OCI-LY7 (cell line): ENCODE data around the gene PKHD1. TPM values are rescaled to one million over a fixed set of nuclear protein-coding genes. Genes with fewer than 3 reads are reported as not detected.

Source experiments
- BruUV-seq: library from RNA; stranded (reverse); fragments of 400-500 nt; replicated peaks from 2 replicates; lab custom pipeline; 2021; lab: Mats Ljungman, UMichigan
- CTCF ChIA-PET: fragments of 300-600 bp; sonication (Branson Sonifier 250); formaldehyde crosslinking; loops from one replicate; lab custom pipeline; 2022; ENCODE audit warnings: antibody characterized with exemption; ENCODE audit not compliant: unreplicated experiment; lab: Charles Lee
- POLR2A ChIA-PET: fragments of 300-600 bp; sonication (Branson Sonifier 250); formaldehyde crosslinking; loops from one replicate; lab custom pipeline; 2022; ENCODE audit warnings: antibody characterized with exemption; lab: Charles Lee
- DNase-seq: peaks from one replicate; pipeline ENCODE4 v3.0.0-alpha.2; 2015; ENCODE audit warnings: low spot score
- H2AFZ ChIP-seq: fragments of 200-600 bp; sonication (generic), shearing (Covaris generic); 2 replicates; pipeline ENCODE4 v1.6.1; 2014; ENCODE audit warnings: mild to moderate bottlenecking, antibody characterized with exemption, low read length, moderate library complexity
- H3K27ac ChIP-seq: fragments of 200-600 bp; sonication (generic); 2 replicates; pipeline ENCODE4 v1.5.1; 2014; ENCODE audit warnings: mixed run types, low read depth, mild to moderate bottlenecking, moderate library complexity, low read length, inconsistent platforms; ENCODE audit not compliant: poor library complexity, severe bottlenecking
- H3K36me3 ChIP-seq: fragments of 200-600 bp; sonication (generic); 2 replicates; pipeline ENCODE4 v1.6.1; 2014; ENCODE audit warnings: mild to moderate bottlenecking, antibody characterized with exemption, low read length, moderate library complexity, mixed read lengths; ENCODE audit not compliant: insufficient read depth
- H3K4me1 ChIP-seq: fragments of 200-600 bp; sonication (generic); 2 replicates; pipeline ENCODE4 v1.5.1; 2014; ENCODE audit warnings: mild to moderate bottlenecking, low read length; ENCODE audit not compliant: insufficient read depth, poor library complexity, severe bottlenecking
- H3K4me2 ChIP-seq: fragments of 200-600 bp; sonication (generic); 2 replicates; pipeline ENCODE4 v1.6.1; 2014; ENCODE audit warnings: mild to moderate bottlenecking, low read length
- H3K4me3 ChIP-seq: fragments of 200-600 bp; sonication (generic); 2 replicates; pipeline ENCODE4 v1.5.1; 2014; ENCODE audit warnings: mild to moderate bottlenecking, low read depth, low read length; ENCODE audit not compliant: poor library complexity, severe bottlenecking
- H3K79me2 ChIP-seq: fragments of 200-600 bp; sonication (generic); 2 replicates; pipeline ENCODE4 v1.6.1; 2016; ENCODE audit warnings: low read depth, mild to moderate bottlenecking, low read length, moderate library complexity, mixed read lengths; ENCODE audit not compliant: insufficient read depth
- H3K9me2 ChIP-seq: fragments of 200-600 bp; sonication (generic); 2 replicates; pipeline ENCODE4 v1.6.1; 2016; ENCODE audit warnings: mild to moderate bottlenecking, low read length, mixed read lengths; ENCODE audit not compliant: insufficient read depth
- H3K9me3 ChIP-seq: fragments of 200-600 bp; sonication (generic); 2 replicates; pipeline ENCODE4 v1.6.1; 2014; ENCODE audit warnings: mild to moderate bottlenecking, mixed run types, low read length, mixed read lengths
- H4K20me1 ChIP-seq: fragments of 200-600 bp; sonication (generic); 2 replicates; pipeline ENCODE4 v1.6.1; 2014; ENCODE audit warnings: mild to moderate bottlenecking, antibody characterized with exemption, low read length, moderate library complexity, mixed read lengths; ENCODE audit not compliant: insufficient read depth
- CTCF ChIP-seq: fragments of 200-600 bp; sonication (generic); conservative IDR thresholded peaks from 2 replicates; pipeline ENCODE4 v1.5.1; 2014; ENCODE audit warnings: mild to moderate bottlenecking, antibody characterized with exemption, low read length, moderate library complexity, mixed read lengths
- EZH2phosphoT487 ChIP-seq: fragments of 200-600 bp; sonication (generic); IDR thresholded peaks from 2 replicates; pipeline ENCODE4 v1.6.1; 2018; ENCODE audit warnings: low read depth, borderline replicate concordance, mild to moderate bottlenecking, mixed run types, antibody characterized with exemption, low read length, moderate library complexity, mixed read lengths
- intact Hi-C: fragments of 100-400 bp; cut with micrococcal nuclease; formaldehyde crosslinking; loops from one replicate; pipeline ENCODE4 v1.10.0; 2022; ENCODE audit not compliant: unreplicated experiment
- total RNA-seq, 2 experiments: library from RNA; depleted of rRNA in 1 of 2; stranded (reverse); fragments of >200 nt in 1 of 2; shearing (Covaris generic) in 1 of 2; gene quantifications; 2 replicates each; pipeline ENCODE4 v1.2.3, GENCODE V29; 2014 to 2022

Gene PKHD1
- total RNA-seq, 2 experiments from 2014 or later = not detected

- ChIA-PET CTCF (no interaction called here), POLR2A (interaction anchor here (0.7 kb wide), 1 partner anchor 120 kb away, joined by 3 read pairs; no protein-coding TSS in a partner anchor)
- Histone ChIP-seq H3K9me3 (no peaks in the 10 kb centered on the region), H4K20me1 (no peaks in the 10 kb centered on the region), H3K4me1 (no peaks in the 10 kb centered on the region), H3K4me2 (no peak overlapping the region), H3K9me2 (no peaks in the 10 kb centered on the region), H3K4me3 (no peak overlapping the region), H3K36me3 (no peaks in the 10 kb centered on the region), H3K27ac (no peak overlapping the region), H3K79me2 (no peaks in the 10 kb centered on the region), H2AFZ (no peak overlapping the region)
- intact Hi-C loops = no loop called here
- no peak for DNase-seq
- no TSS peak for BruUV-seq
- TF ChIP-seq CTCF (no peak), EZH2phosphoT487 (no peak)
Observed at GRCh38 chr6:52045033-52045432, 42.4 kb downstream of the PKHD1 start.

GRCh38 chr6:52042141-52042885, 45.1 kb downstream of the PKHD1 start:
- no peaks in the 10 kb centered on the region for H3K9me3 ChIP-seq
- intact Hi-C loops = no loop called here
- no peaks in the 10 kb centered on the region for H3K36me3 ChIP-seq
- DNase-seq = no peak
- H4K20me1 ChIP-seq = no peaks in the 10 kb centered on the region
- H3K4me1 ChIP-seq = no peaks in the 10 kb centered on the region
- POLR2A ChIA-PET = no interaction called here
- no peaks in the 10 kb centered on the region for H3K9me2 ChIP-seq
- H2AFZ ChIP-seq = no peak overlapping the region
- H3K27ac ChIP-seq = no peak overlapping the region
- no TSS peak for BruUV-seq
- CTCF ChIA-PET = no interaction called here
- TF ChIP-seq CTCF (no peak), EZH2phosphoT487 (no peak)
- no peak overlapping the region for H3K4me2 ChIP-seq
- H3K4me3 ChIP-seq = no peak overlapping the region
- no peaks in the 10 kb centered on the region for H3K79me2 ChIP-seq

- DNase-seq = no peak
- CTCF ChIA-PET = no interaction called here
- no peak overlapping the region for H3K27ac ChIP-seq
- H2AFZ ChIP-seq = no peak overlapping the region
- no peaks in the 10 kb centered on the region for H3K4me1 ChIP-seq
- TF ChIP-seq EZH2phosphoT487 (no peak), CTCF (no peak)
- no peaks in the 10 kb centered on the region for H3K9me3 ChIP-seq
- intact Hi-C loops = no loop called here
- H3K4me2 ChIP-seq = no peak overlapping the region
- no peak overlapping the region for H3K4me3 ChIP-seq
- BruUV-seq = no TSS peak
- POLR2A ChIA-PET = interaction anchor here (0.6 kb wide), 1 partner anchor 1955 kb away, joined by 3 read pairs; no protein-coding TSS in a partner anchor
- no peaks in the 10 kb centered on the region for H4K20me1 ChIP-seq
- no peaks in the 10 kb centered on the region for H3K36me3 ChIP-seq
- no peaks in the 10 kb centered on the region for H3K9me2 ChIP-seq
- no peaks in the 10 kb centered on the region for H3K79me2 ChIP-seq
Observed at GRCh38 chr6:52041134-52041533, 46.3 kb downstream of the PKHD1 start.
